ENCODE measurements around the gene GCA. TPM values are rescaled to one million over a fixed set of nuclear protein-coding genes. Genes with fewer than 3 reads are reported as not detected.

GCA gene
- total RNA-seq, 1 experiment from 2014 or later: 18.8 TPM

DNA sequence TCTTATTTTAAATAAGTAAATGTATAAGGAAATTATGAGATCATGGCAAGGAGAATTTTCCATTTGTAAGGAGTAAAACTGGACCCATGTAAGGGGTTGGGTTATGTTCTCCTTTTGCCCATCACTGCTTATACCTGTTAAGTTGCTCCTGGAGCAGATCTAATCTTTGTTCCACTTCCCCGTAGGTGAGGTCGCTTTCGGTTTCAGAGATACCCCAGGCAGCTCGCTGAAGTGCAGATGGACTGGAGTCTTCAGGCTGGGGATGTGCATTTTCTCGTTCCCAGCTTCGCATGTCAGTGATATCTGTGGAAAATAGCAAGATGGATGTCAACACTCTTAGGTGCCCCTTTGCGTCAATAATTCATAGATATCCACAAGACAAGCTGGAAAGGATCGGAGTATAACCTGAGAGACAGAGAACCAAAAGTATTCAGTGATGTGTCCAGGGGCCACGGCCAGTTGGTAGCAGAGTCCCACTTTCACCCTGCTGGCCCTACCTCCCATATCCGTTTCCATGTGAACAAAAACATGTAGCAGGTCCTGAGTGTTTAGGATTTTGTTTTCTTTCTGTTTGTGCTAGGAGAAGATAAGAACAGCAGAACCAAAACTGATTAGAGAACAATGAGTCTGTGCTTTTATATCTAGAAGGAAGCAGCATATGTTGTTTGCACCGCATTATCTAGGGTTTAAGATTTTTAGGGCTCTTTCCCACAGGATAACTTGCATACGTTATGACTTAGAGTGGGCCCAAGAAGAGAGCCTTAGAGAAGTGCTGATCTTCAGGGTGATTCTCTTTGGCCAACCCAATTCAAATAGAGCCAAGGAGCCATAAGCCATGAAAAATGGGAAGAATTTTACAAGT, 36.0 kb downstream of the GCA start:
- H3K4me1 ChIP-seq (ENCODE audit: control insufficient read depth in 1 of 2, insufficient read depth in 2 of 2, low read length in 2 of 2): no peaks in the 10 kb centered on the region
- intact Hi-C loops (cut with micrococcal nuclease): no loop called here
- H2AFZ ChIP-seq (ENCODE audit: low read depth, low read length, poor library complexity, severe bottlenecking): no peak overlapping the region
- ChIA-PET RAD21 (ENCODE audit: low non-redundant PET in 1 of 2, low total read pairs in 2 of 2, uncharacterized antibody in 2 of 2, unreplicated experiment in 2 of 2) (no interaction called here), POLR2A (no interaction called here), CTCF (no interaction called here)
- no peaks in the 10 kb centered on the region for H3K79me2 ChIP-seq (ENCODE audit: insufficient read depth, low read length)
- ATAC-seq (no peak), DNase-seq (ENCODE audit: low read depth, low spot score) (no peak)
- H3K9me2 ChIP-seq (ENCODE audit: insufficient read depth): no peaks in the 10 kb centered on the region
- peaks cover 27% of the 10 kb centered on the region for H3K27me3 ChIP-seq (ENCODE audit: insufficient read depth, low read length)
- H4K20me1 ChIP-seq (ENCODE audit: insufficient read depth): no peaks in the 10 kb centered on the region
- no peak overlapping the region for H3K9ac ChIP-seq (ENCODE audit: low read length)
- BruUV-seq (replicated peaks): no TSS peak
- TF ChIP-seq CBX3 (IDR thresholded peaks at IDR 0.05; ENCODE audit: low read depth) (no peak), ELF1 (IDR thresholded peaks at IDR 0.05; ENCODE audit: borderline replicate concordance, low read depth) (no peak), EGR1 (IDR thresholded peaks at IDR 0.05; ENCODE audit: low read depth) (no peak), ZNF274 (IDR thresholded peaks at IDR 0.05; ENCODE audit: low read depth, low read length) (no peak), SP1 (IDR thresholded peaks at IDR 0.05; ENCODE audit: low read depth) (no peak), YY1 (IDR thresholded peaks at IDR 0.05; ENCODE audit: extremely low read depth, insufficient replicate concordance, low read depth, low read length) (no peak), SRF (IDR thresholded peaks at IDR 0.05; ENCODE audit: low read depth) (no peak), EZH2phosphoT487 (IDR thresholded peaks at IDR 0.05; ENCODE audit: borderline replicate concordance) (no peak), POLR2AphosphoS5 (IDR thresholded peaks at IDR 0.05; ENCODE audit: low read depth, low read length) (no peak), EZH2 (IDR thresholded peaks at IDR 0.05) (no peak), RAD21 (IDR thresholded peaks at IDR 0.05; ENCODE audit: low read depth) (no peak), CEBPB (IDR thresholded peaks at IDR 0.05; ENCODE audit: low read depth) (no peak), SIN3A (IDR thresholded peaks at IDR 0.05; ENCODE audit: low read depth) (no peak), FOSL1 (IDR thresholded peaks at IDR 0.05; ENCODE audit: low read depth) (no peak), POLR2A (IDR thresholded peaks at IDR 0.05; ENCODE audit: borderline replicate concordance, extremely low read depth, insufficient read depth, insufficient read length) (no peak), JUND (IDR thresholded peaks at IDR 0.05) (no peak), ZFX (IDR thresholded peaks at IDR 0.05) (no peak), TCF7L2 (IDR thresholded peaks at IDR 0.05; ENCODE audit: borderline replicate concordance, extremely low read depth, insufficient read depth, insufficient read length) (no peak)
- TF ChIP-seq, protein P1, sequence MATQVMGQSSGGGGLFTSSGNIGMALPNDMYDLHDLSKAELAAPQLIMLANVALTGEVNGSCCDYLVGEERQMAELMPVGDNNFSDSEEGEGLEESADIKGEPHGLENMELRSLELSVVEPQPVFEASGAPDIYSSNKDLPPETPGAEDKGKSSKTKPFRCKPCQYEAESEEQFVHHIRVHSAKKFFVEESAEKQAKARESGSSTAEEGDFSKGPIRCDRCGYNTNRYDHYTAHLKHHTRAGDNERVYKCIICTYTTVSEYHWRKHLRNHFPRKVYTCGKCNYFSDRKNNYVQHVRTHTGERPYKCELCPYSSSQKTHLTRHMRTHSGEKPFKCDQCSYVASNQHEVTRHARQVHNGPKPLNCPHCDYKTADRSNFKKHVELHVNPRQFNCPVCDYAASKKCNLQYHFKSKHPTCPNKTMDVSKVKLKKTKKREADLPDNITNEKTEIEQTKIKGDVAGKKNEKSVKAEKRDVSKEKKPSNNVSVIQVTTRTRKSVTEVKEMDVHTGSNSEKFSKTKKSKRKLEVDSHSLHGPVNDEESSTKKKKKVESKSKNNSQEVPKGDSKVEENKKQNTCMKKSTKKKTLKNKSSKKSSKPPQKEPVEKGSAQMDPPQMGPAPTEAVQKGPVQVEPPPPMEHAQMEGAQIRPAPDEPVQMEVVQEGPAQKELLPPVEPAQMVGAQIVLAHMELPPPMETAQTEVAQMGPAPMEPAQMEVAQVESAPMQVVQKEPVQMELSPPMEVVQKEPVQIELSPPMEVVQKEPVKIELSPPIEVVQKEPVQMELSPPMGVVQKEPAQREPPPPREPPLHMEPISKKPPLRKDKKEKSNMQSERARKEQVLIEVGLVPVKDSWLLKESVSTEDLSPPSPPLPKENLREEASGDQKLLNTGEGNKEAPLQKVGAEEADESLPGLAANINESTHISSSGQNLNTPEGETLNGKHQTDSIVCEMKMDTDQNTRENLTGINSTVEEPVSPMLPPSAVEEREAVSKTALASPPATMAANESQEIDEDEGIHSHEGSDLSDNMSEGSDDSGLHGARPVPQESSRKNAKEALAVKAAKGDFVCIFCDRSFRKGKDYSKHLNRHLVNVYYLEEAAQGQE (IDR thresholded peaks at IDR 0.05; ENCODE audit: low read depth): no peak
- TF ChIP-seq, protein P2, sequence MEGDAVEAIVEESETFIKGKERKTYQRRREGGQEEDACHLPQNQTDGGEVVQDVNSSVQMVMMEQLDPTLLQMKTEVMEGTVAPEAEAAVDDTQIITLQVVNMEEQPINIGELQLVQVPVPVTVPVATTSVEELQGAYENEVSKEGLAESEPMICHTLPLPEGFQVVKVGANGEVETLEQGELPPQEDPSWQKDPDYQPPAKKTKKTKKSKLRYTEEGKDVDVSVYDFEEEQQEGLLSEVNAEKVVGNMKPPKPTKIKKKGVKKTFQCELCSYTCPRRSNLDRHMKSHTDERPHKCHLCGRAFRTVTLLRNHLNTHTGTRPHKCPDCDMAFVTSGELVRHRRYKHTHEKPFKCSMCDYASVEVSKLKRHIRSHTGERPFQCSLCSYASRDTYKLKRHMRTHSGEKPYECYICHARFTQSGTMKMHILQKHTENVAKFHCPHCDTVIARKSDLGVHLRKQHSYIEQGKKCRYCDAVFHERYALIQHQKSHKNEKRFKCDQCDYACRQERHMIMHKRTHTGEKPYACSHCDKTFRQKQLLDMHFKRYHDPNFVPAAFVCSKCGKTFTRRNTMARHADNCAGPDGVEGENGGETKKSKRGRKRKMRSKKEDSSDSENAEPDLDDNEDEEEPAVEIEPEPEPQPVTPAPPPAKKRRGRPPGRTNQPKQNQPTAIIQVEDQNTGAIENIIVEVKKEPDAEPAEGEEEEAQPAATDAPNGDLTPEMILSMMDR (IDR thresholded peaks at IDR 0.05 in 2 of 3, conservative IDR thresholded peaks at IDR 0.05 in 1 of 3; ENCODE audit: borderline replicate concordance in 1 of 3, insufficient read depth in 1 of 3, low read depth in 2 of 3, low read length in 2 of 3): no peak
- no peak overlapping the region for H3K27ac ChIP-seq (ENCODE audit: low read depth, low read length)
- no peak overlapping the region for H3K4me3 ChIP-seq (replicated peaks in 1 of 2; ENCODE audit: low read depth in 1 of 2, low read length in 2 of 2)
- no peak overlapping the region for H3K4me2 ChIP-seq (ENCODE audit: low read length)
- no peaks in the 10 kb centered on the region for H3K9me3 ChIP-seq (ENCODE audit: control insufficient read depth in 1 of 2, insufficient read depth in 1 of 2, low read depth in 1 of 2, low read length in 2 of 2)
- no peaks in the 10 kb centered on the region for H3K36me3 ChIP-seq (ENCODE audit: control insufficient read depth in 1 of 2, insufficient read depth in 2 of 2, low read length in 2 of 2)
